NOMO-1 treated with DMSO at 0.1 percent for 48 hours (cell line): ENCODE data around the gene GDAP2.
"Not testable (repeated sequence)": the region's sequence is repeated elsewhere in the genome, so short reads cannot be mapped to it uniquely, and the experiment has no call there.

Experiments used
- DNase-seq: peaks from one replicate; lab custom pipeline; 2025; ENCODE audit not compliant: unreplicated experiment; lab: John Stamatoyannopoulos, UW

Gene GDAP2

DNA sequence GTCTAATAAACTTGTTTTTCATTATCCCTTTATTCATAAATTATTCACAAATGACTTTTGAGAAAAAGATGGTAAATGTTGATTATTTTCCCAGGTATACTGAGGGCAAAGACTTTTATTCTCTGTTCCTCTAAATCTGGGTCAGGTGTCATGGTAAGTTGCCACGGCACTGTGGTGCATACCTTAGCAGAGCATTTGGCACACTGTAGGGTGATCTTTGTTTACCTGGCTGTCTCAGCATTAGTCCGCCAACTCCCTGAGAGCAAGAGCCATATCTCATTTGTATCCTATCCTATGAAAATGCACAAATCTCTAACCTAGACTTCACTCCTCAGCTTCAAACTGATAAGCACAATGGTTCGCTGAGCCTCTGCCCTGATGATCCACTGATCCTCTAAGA lies 24.9 kb downstream of the GDAP2 start:
- no peak for DNase-seq

DNA sequence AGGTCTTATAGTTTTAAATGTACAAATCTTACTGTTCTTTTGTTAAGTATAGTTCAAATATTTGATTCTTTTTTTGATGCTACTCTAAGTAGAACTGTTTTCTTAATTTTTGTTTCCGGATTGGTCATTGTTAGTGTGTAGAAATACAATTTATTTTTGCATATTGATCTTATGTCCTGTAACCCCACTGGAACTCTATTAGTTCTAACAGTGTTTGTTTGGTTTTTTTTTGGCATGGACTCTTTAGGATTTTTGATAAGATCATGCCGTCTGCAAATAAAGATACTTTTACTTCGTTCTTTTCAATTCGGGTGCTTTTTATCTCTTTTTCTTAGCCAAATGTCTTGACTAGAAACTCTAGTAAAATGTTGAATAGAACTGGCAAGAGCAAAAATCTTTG lies 26.5 kb downstream of the GDAP2 start:
- DNase-seq, result no peak

DNA sequence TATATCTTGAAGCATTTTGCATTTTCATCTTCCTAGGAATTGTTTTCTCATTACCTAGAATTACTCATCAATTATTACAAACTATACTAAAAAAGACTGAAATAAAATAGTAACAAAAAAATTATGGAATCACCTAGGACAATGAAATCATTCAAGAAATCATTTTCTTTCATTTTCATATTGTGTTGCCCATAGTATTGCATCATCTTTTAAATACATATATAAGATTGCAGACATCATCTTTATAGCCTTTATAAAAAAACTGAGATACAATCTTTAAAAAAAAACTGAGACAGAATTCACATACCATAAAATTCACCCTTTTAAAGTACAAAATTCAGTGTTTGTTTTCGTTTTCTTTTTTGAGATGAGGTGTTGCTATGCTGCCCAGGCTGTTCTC lies 29.6 kb downstream of the GDAP2 start:
- DNase-seq, result no peak

GRCh38 chr1:117897551-117897950 lies 31.9 kb downstream of the GDAP2 start:
- no peak for DNase-seq

DNA sequence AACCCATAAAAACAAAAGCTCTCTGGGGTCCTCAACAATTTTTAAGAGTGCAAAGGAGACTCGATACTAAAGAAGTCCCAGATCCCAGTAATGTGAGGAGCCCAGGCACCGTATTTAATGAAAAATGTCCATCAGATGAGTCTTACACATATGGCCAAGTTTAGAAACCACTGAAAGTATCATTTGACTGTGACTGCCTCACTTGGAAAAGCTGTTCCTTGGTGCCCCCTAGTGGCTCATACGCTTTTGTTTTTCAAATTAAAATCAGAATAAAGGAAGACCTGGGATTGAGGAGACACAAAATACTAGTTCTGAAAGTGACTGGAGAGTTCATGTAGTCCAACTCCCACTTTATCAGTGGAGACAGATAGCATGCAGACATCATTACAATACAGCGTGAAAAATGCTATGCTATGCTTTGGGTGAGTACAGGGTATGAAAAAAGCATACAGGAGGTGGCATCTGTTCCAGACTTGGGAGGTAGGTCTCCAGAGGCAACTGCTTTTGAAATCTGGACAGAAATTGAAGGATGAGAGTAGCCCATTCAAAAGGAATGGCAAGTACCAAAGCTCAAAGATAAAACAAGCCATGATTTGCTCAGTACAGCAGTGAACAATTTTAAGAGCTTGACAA lies 33.8 kb downstream of the GDAP2 start:
- DNase-seq, result peak; percentile 58

GRCh38 chr1:117894078-117894477 lies 35.3 kb downstream of the GDAP2 start:
- DNase-seq, result no peak

- DNase-seq, result no peak
Measured at GRCh38 chr1:117892512-117892911, 36.9 kb downstream of the GDAP2 start.

GRCh38 chr1:117890452-117890851 lies 39.0 kb downstream of the GDAP2 start:
- DNase-seq, result no peak

- DNase-seq, result no peak
Measured at GRCh38 chr1:117886101-117886795, 43.2 kb downstream of the GDAP2 start.

DNA sequence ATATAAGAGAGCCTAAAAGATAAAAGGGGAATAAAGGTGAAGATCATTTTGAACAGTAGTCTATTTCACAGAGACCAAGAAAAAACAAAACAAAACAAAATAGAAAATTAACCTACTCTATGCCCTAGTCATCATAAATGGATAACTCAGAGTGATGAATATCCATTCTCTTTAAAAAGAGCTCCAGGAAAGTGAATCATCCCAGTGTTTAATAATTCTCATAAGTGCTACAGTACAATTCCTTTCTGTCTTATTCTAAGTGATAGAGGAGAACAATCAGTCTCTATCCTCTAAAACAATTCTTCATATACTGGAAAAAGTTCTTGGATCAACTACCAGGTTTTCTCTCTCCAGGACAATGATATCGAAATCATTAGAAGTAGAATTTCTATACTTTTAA lies 45.8 kb downstream of the GDAP2 start:
- DNase-seq, result no peak

DNA sequence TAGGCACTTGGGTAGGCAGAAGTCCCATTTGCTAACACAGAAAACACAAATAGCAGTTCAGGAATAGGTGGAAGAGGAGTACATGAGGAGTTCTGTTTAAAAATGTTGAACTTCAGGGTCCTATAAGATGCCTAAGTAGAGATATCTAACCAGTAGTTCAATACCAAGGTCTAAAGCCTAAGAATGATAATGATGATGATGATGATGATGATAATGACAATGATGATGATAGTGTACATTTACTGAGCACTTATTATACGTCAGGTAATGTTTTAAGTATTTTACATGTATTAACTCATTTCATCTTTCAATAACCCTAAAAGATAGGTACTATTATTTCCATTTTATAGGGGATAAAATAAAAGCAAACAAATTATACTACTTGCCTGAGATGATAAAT lies 50.1 kb downstream of the GDAP2 start:
- no peak for DNase-seq

GRCh38 chr1:117877823-117878222 lies 51.6 kb downstream of the GDAP2 start:
- DNase-seq, result no peak

- DNase-seq, result no peak
Measured at GRCh38 chr1:117871013-117871412, 58.4 kb downstream of the GDAP2 start.

DNA sequence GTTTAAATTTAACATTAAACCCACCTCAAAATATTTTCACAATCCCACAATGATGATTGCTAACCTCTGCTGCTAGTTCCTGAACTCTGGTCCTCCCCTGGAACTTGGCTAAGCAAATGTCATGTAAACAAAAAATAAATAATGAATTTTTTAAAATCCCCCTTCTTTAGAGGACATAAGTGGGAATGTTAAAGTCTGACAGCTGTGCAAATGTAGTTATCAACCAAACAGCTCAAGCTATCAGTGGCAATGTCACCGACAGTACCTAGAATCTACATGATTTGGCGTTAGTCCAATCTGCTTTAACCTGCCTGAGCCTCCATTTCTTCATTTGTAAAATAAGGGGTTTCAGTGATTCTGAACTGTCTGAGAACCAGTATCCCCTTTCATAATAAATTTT lies 67.7 kb downstream of the GDAP2 start:
- no peak for DNase-seq

DNA sequence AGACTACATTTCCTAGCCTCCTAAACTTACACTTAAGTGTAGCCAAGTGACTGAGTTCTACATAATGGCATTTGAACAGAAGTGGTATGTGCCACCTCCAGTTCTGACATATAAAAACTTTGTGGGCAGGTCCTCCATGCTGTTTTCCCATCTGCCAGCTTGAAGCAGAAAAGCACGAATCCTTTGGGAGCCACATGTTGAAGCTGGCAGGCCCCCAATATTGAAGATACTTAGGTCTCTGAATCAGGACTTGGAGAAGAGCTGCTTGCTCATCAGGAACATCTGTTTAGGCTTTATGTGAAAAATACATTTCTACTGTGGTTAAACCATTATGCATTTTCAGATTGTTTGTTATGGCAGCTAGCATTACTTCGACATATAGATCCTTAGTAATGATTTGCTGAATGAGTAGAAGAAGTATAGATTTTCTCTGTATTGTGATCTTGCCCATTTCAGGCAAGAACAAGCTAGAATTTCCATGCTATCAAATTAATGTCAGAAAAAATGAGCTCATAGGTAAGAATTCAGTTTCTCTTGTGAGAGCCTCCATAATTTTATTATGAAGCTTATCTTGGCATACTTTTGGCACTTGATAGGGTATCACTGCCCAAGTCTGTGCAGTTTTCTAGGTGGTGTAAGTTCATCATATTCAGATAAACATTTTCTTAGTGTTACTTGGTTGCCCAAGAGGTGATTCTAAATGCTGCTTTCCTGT lies 68.4 kb downstream of the GDAP2 start:
- DNase-seq, result no peak

- no peak for DNase-seq
Measured at GRCh38 chr1:117859901-117860300, 69.5 kb downstream of the GDAP2 start.

- no peak for DNase-seq
Measured at GRCh38 chr1:117857418-117857817, 72.0 kb downstream of the GDAP2 start.

DNA sequence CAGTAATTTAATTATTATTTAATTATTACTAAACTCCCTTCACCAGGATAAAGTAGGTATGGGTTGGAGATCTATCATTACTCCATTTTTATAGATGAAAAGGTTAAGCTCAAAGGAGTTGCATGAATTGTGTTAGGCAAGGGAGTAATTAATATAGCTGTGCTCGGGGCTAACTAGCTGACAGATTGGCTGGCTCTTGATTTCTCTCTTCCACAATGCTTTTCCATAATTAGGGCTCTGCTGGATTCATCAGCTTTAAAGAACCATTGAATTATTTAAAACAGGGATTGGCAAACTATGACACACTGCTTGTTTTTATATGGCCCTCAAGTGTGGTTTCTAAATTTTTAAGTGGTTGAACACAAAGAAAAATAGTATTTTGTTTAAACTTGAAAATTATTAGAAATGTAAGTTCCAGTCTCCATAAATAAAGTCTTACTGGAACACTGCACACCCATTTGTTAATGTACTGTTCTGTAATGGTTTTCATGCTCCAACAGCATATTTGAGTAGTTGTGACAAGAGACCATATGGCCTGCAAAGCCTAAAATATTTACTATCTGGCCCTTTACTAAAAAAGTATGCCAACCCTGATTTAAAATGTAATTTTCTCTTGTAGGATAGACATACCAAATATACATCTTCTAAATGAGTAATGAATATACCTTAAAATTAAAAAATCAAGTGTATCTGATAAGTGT lies 76.4 kb downstream of the GDAP2 start:
- DNase-seq, result no peak

- DNase-seq, result no peak
Measured at GRCh38 chr1:117851687-117852086, 77.7 kb downstream of the GDAP2 start.

DNA sequence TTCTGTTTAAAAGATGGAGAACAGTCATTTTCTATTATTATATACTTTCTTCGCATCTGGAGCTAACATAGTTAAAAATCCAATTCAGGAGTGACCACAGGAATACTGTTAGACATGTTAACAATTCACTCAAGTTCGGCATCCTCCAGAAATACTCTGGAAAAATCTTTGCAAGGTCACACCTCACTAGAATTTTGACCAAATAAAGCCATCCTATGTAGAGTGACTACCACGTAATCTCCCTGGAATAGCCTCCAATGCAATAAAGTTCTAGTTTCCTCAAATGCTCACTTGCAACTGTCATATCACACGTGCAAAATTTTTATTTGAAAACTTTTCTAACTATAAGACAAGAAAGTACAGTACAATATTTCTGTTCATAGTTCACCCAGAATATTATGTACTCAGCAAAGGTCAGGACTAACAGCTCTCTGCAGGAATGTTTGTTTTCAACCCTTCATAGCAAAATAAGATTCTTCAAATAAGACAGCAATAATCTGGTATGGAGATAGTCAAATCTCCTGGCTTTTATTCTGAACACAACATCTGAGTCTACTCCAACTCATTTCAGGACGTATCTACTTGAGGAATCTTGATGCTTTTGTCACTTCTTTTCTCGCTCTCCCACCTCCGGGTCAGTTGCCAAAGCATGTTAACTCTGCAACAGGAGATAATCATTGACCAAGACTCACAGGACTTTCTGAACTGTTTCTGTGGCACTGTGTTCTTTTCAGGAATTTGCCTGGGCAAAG lies 82.6 kb downstream of the GDAP2 start:
- DNase-seq, result no peak

GRCh38 chr1:117844478-117844877 lies 84.9 kb downstream of the GDAP2 start:
- not testable (repeated sequence) for DNase-seq
